ENCODE results near the gene MYADML2. TPM values are rescaled to one million over a fixed set of nuclear protein-coding genes. Genes with fewer than 3 reads are reported as not detected.

The MYADML2 gene
- total RNA-seq, 2 donors from 2014 or later: 0.27 TPM; not detected in 1

- H3K4me1 ChIP-seq: peaks cover 4% of the 10 kb centered on the region
- H3K9me3 ChIP-seq: no peaks in the 10 kb centered on the region
- no peak overlapping the region for H3K27ac ChIP-seq
- DNase-seq: no peak
- H3K27me3 ChIP-seq: peaks cover 11% of the 10 kb centered on the region
- H3K36me3 ChIP-seq: no peaks in the 10 kb centered on the region
- no peak for TF ChIP-seq CTCF (IDR thresholded peaks at IDR 0.05)
- intact Hi-C loops (cut with DNase I): no loop called here
- H3K4me3 ChIP-seq: no peak overlapping the region
- H3K9ac ChIP-seq (ENCODE audit: low read depth in 2 of 2, low read length in 2 of 2): no peak overlapping the region
Observed at GRCh38 chr17:81942167-81942553, 4.9 kb downstream of the MYADML2 start.

GRCh38 chr17:81941484-81942166, 5.4 kb downstream of the MYADML2 start:
- Histone ChIP-seq H3K9ac (ENCODE audit: low read depth in 2 of 2, low read length in 2 of 2) (peak overlapping the region in 1 of 2 donors; percentile 43), H3K9me3 (no peaks in the 10 kb centered on the region), H3K27ac (no peak overlapping the region), H3K36me3 (no peaks in the 10 kb centered on the region), H3K27me3 (peaks cover 11% of the 10 kb centered on the region), H3K4me1 (peaks cover 4% of the 10 kb centered on the region), H3K4me3 (no peak overlapping the region)
- intact Hi-C loops (cut with DNase I): no loop called here
- DNase-seq: no peak
- no peak for TF ChIP-seq CTCF (IDR thresholded peaks at IDR 0.05)

- Histone ChIP-seq H3K4me1 (peaks cover 4% of the 10 kb centered on the region), H3K9me3 (no peaks in the 10 kb centered on the region), H3K9ac (ENCODE audit: low read depth in 2 of 2, low read length in 2 of 2) (peak overlapping the region in 1 of 2 donors; percentile 43), H3K27me3 (peaks cover 11% of the 10 kb centered on the region), H3K27ac (no peak overlapping the region), H3K36me3 (no peaks in the 10 kb centered on the region), H3K4me3 (no peak overlapping the region)
- TF ChIP-seq CTCF (IDR thresholded peaks at IDR 0.05): no peak
- DNase-seq: no peak
- intact Hi-C loops (cut with DNase I): no loop called here
Observed at GRCh38 chr17:81940538-81941483, 6.2 kb downstream of the MYADML2 start.

GRCh38 chr17:81939881-81940385, 7.1 kb downstream of the MYADML2 start:
- Histone ChIP-seq H3K4me1 (peaks cover 4% of the 10 kb centered on the region), H3K27me3 (peaks cover 11% of the 10 kb centered on the region), H3K27ac (no peak overlapping the region), H3K9me3 (no peaks in the 10 kb centered on the region), H3K36me3 (no peaks in the 10 kb centered on the region), H3K4me3 (no peak overlapping the region), H3K9ac (ENCODE audit: low read depth in 2 of 2, low read length in 2 of 2) (no peak overlapping the region)
- no peak for DNase-seq
- intact Hi-C loops (cut with DNase I): no loop called here
- no peak for TF ChIP-seq CTCF (IDR thresholded peaks at IDR 0.05)

GRCh38 chr17:81939218-81939617, 7.8 kb downstream of the MYADML2 start:
- Histone ChIP-seq H3K27ac (no peak overlapping the region), H3K27me3 (peaks cover 11% of the 10 kb centered on the region), H3K9me3 (no peaks in the 10 kb centered on the region), H3K4me1 (peaks cover 4% of the 10 kb centered on the region), H3K36me3 (no peaks in the 10 kb centered on the region), H3K9ac (ENCODE audit: low read depth in 2 of 2, low read length in 2 of 2) (no peak overlapping the region), H3K4me3 (no peak overlapping the region)
- intact Hi-C loops (cut with DNase I): no loop called here
- DNase-seq: no peak
- TF ChIP-seq CTCF (IDR thresholded peaks at IDR 0.05): no peak
